BJ (cell line): ENCODE results near the gene VOPP1. TPM values are rescaled to one million over a fixed set of nuclear protein-coding genes. Genes with fewer than 3 reads are reported as not detected.
"Not testable (repeated sequence)": the region's sequence is repeated elsewhere in the genome, so short reads cannot be mapped to it uniquely, and the experiment has no call there.

ENCODE experiments used
- CTCF ChIA-PET: fragments of 350-600 bp; formaldehyde crosslinking; extraction: SDS; loops from one replicate; lab custom pipeline; 2021; ENCODE audit warnings: antibody characterized with exemption, inconsistent platforms; lab: Yijun Ruan, JAX
- POLR2A ChIA-PET: fragments of 300-600 bp; sonication (Branson Sonifier 250); formaldehyde crosslinking; extraction: SDS; loops from one replicate; lab custom pipeline; 2021; ENCODE audit warnings: antibody characterized with exemption; lab: Charles Lee
- DNase-seq: peaks from one replicate; pipeline ENCODE4 v3.0.0-alpha.2; 2011; ENCODE audit warnings: low read depth
- H3K27me3 ChIP-seq: 2 replicates; pipeline ENCODE4 v1.6.0; 2011; ENCODE audit warnings: low read length; ENCODE audit not compliant: control insufficient read depth, insufficient read depth
- H3K36me3 ChIP-seq: 2 replicates; pipeline ENCODE4 v1.5.1; 2011; ENCODE audit warnings: low read length; ENCODE audit not compliant: control insufficient read depth, insufficient read depth
- H3K4me3 ChIP-seq: 2 replicates; pipeline ENCODE4 v1.5.1; 2011; ENCODE audit warnings: low read depth, mild to moderate bottlenecking, control low read depth, low read length
- CTCF ChIP-seq: IDR thresholded peaks from 2 replicates; pipeline ENCODE4 v1.5.1; 2011; ENCODE audit warnings: low read depth, mild to moderate bottlenecking, control low read depth, inconsistent platforms, low read length, moderate library complexity; ENCODE audit not compliant: insufficient read depth
- polyA plus RNA-seq: library from polyadenylated mRNA; depleted of rRNA; stranded (reverse); fragments of >200 nt; gene quantifications from 2 replicates; pipeline ENCODE4 v1.2.3, GENCODE V29; 2011

VOPP1 gene
- polyA plus RNA-seq, 1 experiment, result 83.7 TPM

- Histone ChIP-seq H3K27me3 (no peaks in the 10 kb centered on the region), H3K36me3 (peaks cover 2% of the 10 kb centered on the region; the same call in 1 of the 2 replicates), H3K4me3 (no peak overlapping the region)
- DNase-seq, result no peak
- TF ChIP-seq CTCF, result no peak
- POLR2A ChIA-PET, result no interaction called here
- CTCF ChIA-PET, result interaction anchor here (0.9 kb wide), 1 partner anchor 8 kb away, joined by 3 read pairs; no protein-coding TSS in a partner anchor
Observed at GRCh38 chr7:55474944-55475854, 97.1 kb downstream of the VOPP1 start.

- no peak for DNase-seq
Observed at GRCh38 chr7:55473932-55474331, 98.4 kb downstream of the VOPP1 start.

GRCh38 chr7:55472928-55473725, 99.2 kb downstream of the VOPP1 start:
- Histone ChIP-seq H3K27me3 (no peaks in the 10 kb centered on the region), H3K36me3 (peaks cover 2% of the 10 kb centered on the region; the same call in 1 of the 2 replicates), H3K4me3 (no peak overlapping the region)
- ChIA-PET CTCF (no interaction called here), POLR2A (no interaction called here)
- DNase-seq, result no peak
- TF ChIP-seq CTCF, result no peak

More at GRCh38 chr7:55473932-55474331, 98.4 kb downstream of the VOPP1 start:
- H3K27me3 ChIP-seq, result no peaks in the 10 kb centered on the region
- ChIA-PET POLR2A (no interaction called here), CTCF (no interaction called here)
- H3K36me3 ChIP-seq, result peaks cover 2% of the 10 kb centered on the region; the same call in 1 of the 2 replicates
- H3K4me3 ChIP-seq, result no peak overlapping the region
- no peak for TF ChIP-seq CTCF

GRCh38 chr7:55472406-55472805, 99.9 kb downstream of the VOPP1 start:
- H3K27me3 ChIP-seq, H3K4me3 ChIP-seq, DNase-seq, POLR2A ChIA-PET, CTCF ChIA-PET, H3K36me3 ChIP-seq: not testable (repeated sequence)

- H3K36me3 ChIP-seq, H3K27me3 ChIP-seq, POLR2A ChIA-PET, H3K4me3 ChIP-seq, CTCF ChIA-PET, DNase-seq: not testable (repeated sequence)
Observed at GRCh38 chr7:55471594-55471993, 100.7 kb downstream of the VOPP1 start.

GRCh38 chr7:55470261-55470660, 102.0 kb downstream of the VOPP1 start:
- H3K27me3 ChIP-seq, result no peaks in the 10 kb centered on the region
- H3K36me3 ChIP-seq, result peaks cover 5% of the 10 kb centered on the region
- no peak overlapping the region for H3K4me3 ChIP-seq
- ChIA-PET POLR2A (no interaction called here), CTCF (no interaction called here)
- no peak for DNase-seq
- TF ChIP-seq CTCF, result no peak
